Neuronal stem cell (in vitro differentiated cells): ENCODE data around the gene ZSCAN18.

ENCODE experiments used
- DNase-seq: peaks from one replicate; pipeline ENCODE4 v3.0.0-alpha.2; 2013; ENCODE audit warnings: low spot score
- H2AFZ ChIP-seq: one replicate; pipeline ENCODE4 v1.6.1; 2013; ENCODE audit warnings: mild to moderate bottlenecking, low read length, inconsistent platforms
- H2AK5ac ChIP-seq: 2 replicates; pipeline ENCODE4 v1.6.1; 2013; ENCODE audit warnings: low read depth, mild to moderate bottlenecking, inconsistent platforms, low read length, moderate library complexity, mixed read lengths
- H2BK120ac ChIP-seq: 2 replicates; pipeline ENCODE4 v1.6.1; 2013; ENCODE audit warnings: low read depth, mild to moderate bottlenecking, inconsistent platforms, low read length, moderate library complexity, mixed read lengths
- H2BK12ac ChIP-seq: one replicate; pipeline ENCODE4 v1.6.1; 2013; ENCODE audit warnings: low read length, inconsistent platforms
- H2BK15ac ChIP-seq: 2 replicates; pipeline ENCODE4 v1.6.1; 2013; ENCODE audit warnings: mild to moderate bottlenecking, low read length, inconsistent platforms, mixed read lengths
- H2BK5ac ChIP-seq: one replicate; pipeline ENCODE4 v1.6.1; 2013; ENCODE audit warnings: inconsistent platforms, mild to moderate bottlenecking, low read length, moderate library complexity
- H3K14ac ChIP-seq: one replicate; pipeline ENCODE4 v1.6.1; 2013; ENCODE audit warnings: low read length, inconsistent platforms
- H3K18ac ChIP-seq: 2 replicates; pipeline ENCODE4 v1.6.1; 2013; ENCODE audit warnings: low read length, inconsistent platforms
- H3K23ac ChIP-seq: 2 replicates; pipeline ENCODE4 v1.6.1; 2013; ENCODE audit warnings: low read depth, mild to moderate bottlenecking, mixed read lengths, low read length, inconsistent platforms; ENCODE audit not compliant: poor library complexity
- H3K27ac ChIP-seq: replicated peaks from 3 replicates; pipeline ENCODE4 v1.5.1; 2013; ENCODE audit warnings: low read length, inconsistent platforms
- H3K27me3 ChIP-seq, 3 experiments: 2 replicates each; pipeline ENCODE4 v1.6.1; 2013; ENCODE audit warnings: low read length in 3 of 3, mild to moderate bottlenecking in 2 of 3, inconsistent platforms in 1 of 3, low read depth in 1 of 3, mixed read lengths in 1 of 3, moderate library complexity in 1 of 3; ENCODE audit not compliant: control insufficient read depth in 3 of 3, insufficient read depth in 3 of 3
- H3K36me3 ChIP-seq, 2 donors: replicated peaks in 1 of 2; 2 replicates each; pipeline ENCODE4 v1.6.1; 2013; ENCODE audit warnings: low read length in 2 of 2; ENCODE audit not compliant: control insufficient read depth in 2 of 2, insufficient read depth in 2 of 2
- H3K4ac ChIP-seq: 2 replicates; pipeline ENCODE4 v1.6.1; 2013; ENCODE audit warnings: inconsistent platforms, mild to moderate bottlenecking, low read length, moderate library complexity
- H3K4me1 ChIP-seq, 2 donors: 1 replicate in 1 of 2; 2 replicates in 1 of 2; pipeline ENCODE4 v1.6.1; 2013; ENCODE audit warnings: low read length in 2 of 2, low read depth in 1 of 2; ENCODE audit not compliant: control insufficient read depth in 2 of 2, insufficient read depth in 1 of 2
- H3K4me2 ChIP-seq: one replicate; pipeline ENCODE4 v1.6.1; 2013; ENCODE audit warnings: mild to moderate bottlenecking, low read length, inconsistent platforms; ENCODE audit not compliant: insufficient read depth, poor library complexity, severe bottlenecking
- H3K4me3 ChIP-seq, 2 donors: 2 replicates each; pipeline ENCODE4 v1.5.1; 2013; ENCODE audit warnings: low read length in 2 of 2, mild to moderate bottlenecking in 2 of 2, inconsistent platforms in 1 of 2, moderate library complexity in 1 of 2
- H3K79me1 ChIP-seq: one replicate; pipeline ENCODE4 v1.6.1; 2013; ENCODE audit warnings: low read depth, mild to moderate bottlenecking, inconsistent platforms, low read length, moderate library complexity
- H3K9ac ChIP-seq: one replicate; pipeline ENCODE4 v1.6.1; 2013; ENCODE audit warnings: mild to moderate bottlenecking, low read depth, low read length, inconsistent platforms; ENCODE audit not compliant: poor library complexity
- H3K9me3 ChIP-seq, 2 donors: replicated peaks in 1 of 2; 2 replicates each; pipeline versions ENCODE3 to v1.6.1; 2013; ENCODE audit warnings: low read length in 2 of 2, mild to moderate bottlenecking in 2 of 2, inconsistent platforms in 1 of 2, low read depth in 1 of 2, mixed read lengths in 1 of 2, moderate library complexity in 1 of 2; ENCODE audit not compliant: control insufficient read depth in 2 of 2, insufficient read depth in 1 of 2
- H4K8ac ChIP-seq: one replicate; pipeline ENCODE4 v1.6.1; 2013; ENCODE audit warnings: low read depth, mild to moderate bottlenecking, inconsistent platforms, low read length, moderate library complexity
- H4K91ac ChIP-seq: one replicate; pipeline ENCODE4 v1.6.1; 2013; ENCODE audit warnings: low read length, low read depth, mild to moderate bottlenecking, inconsistent platforms; ENCODE audit not compliant: poor library complexity
- WGBS, 2 donors: extraction: QIAGEN DNeasy Blood & Tissue Kit; methylation state at CpG; one replicate each; pipeline ENCODE4 v1.1.7; 2013; ENCODE audit warnings: missing lambda C conversion rate in 2 of 2, mixed read lengths in 1 of 2; ENCODE audit not compliant: insufficient read length in 2 of 2, insufficient replicate concordance in 1 of 2; ENCODE audit errors: extremely low coverage in 2 of 2; 5-methylcytosine and 5-hydroxymethylcytosine counted together

ZSCAN18 gene

DNA sequence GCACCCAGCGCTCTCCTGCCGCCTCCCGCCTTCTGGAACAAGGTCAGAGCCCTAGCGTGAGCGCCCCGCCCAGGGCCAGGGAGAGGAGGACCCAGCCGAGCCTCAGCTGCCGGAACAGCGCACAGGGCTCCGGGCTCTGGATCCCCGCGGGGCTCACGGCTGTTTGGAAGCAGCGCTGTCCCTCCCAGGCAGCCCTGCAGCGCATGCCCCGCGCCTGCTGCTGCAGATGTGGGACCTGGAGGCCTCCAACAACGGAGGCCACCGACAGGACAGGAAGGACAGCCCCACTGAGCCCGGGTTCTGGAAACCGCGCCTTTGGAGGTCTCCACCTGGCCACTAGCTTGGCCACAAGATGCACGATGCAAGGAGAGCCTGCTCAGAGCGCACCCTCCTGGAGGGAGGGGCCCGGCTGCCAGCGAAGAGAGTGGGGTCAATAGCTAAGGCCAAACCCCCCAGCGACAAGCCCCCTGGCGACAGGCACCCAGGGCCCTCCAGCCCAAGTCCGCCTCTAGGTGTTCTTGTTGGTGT, 12.6 kb downstream of the ZSCAN18 start:
- Histone ChIP-seq H2AFZ (no peak overlapping the region), H2BK12ac (no peak overlapping the region), H2BK15ac (no peak overlapping the region), H3K14ac (no peak overlapping the region), H3K4me2 (no peak overlapping the region), H2BK120ac (no peak overlapping the region), H3K36me3 (peaks cover 57 to 67% of the 10 kb centered on the region in 2 donors), H3K27ac (no peak overlapping the region), H3K23ac (no peak overlapping the region), H3K4ac (no peak overlapping the region), H3K79me1 (peaks cover 6% of the 10 kb centered on the region), H4K8ac (no peak overlapping the region), H3K9me3 (peaks cover 37 to 76% of the 10 kb centered on the region in 2 donors), H3K27me3 (no peaks in the 10 kb centered on the region), H3K4me3 (no peak overlapping the region), H2AK5ac (no peak overlapping the region), H3K4me1 (no peaks in the 10 kb centered on the region), H3K18ac (no peak overlapping the region), H3K9ac (no peak overlapping the region), H4K91ac (no peak overlapping the region), H2BK5ac (no peak overlapping the region)
- WGBS, 2 donors, result no CpG with 5 or more reads among the region's 29 CpGs
- no peak for DNase-seq

DNA sequence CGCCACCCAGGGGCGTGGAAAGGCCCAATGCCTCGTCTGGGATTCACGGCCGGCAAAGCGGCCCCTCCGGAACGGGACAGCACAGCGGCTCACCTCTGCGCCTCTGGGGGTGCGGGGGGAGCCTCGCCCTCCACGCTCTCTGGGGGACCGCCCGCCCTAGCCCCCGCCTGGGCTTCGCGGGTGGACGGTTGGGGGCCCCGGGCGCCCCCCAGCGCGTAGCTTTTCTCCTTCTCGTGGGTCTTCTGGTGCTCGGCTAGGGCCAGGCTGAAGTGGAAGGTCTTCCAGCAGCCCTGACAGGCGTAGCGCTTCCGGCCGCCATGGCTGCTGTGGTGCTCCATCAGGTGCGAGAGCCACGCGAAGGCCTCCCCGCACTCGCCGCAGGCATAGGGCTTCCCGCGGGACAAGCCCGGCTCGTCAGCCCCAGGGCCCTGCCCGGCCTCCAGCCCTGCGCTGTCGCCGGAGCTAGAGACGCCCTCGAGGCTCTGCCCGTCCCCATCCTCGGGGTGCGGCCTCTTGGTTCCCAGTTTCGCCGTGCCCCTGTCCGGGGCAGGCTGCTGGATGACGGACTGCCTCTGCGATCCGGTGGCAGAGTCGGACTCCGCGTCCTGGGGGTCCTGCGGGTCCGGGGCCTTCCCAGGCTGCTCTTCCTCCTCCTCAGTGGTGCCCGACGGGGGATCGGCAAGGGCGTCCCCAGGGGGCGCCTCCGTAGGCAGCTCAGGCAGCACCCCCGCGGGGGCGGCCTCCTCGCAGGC, 13.3 kb downstream of the ZSCAN18 start:
- H3K14ac ChIP-seq, result no peak overlapping the region
- no CpG with 5 or more reads among the region's 69 CpGs for WGBS, 2 donors
- DNase-seq, result no peak
- peak overlapping the region in 1 of 2 donors; percentile 40 for H3K4me3 ChIP-seq
- peaks cover 4% of the 10 kb centered on the region for H3K79me1 ChIP-seq
- no peaks in the 10 kb centered on the region for H3K27me3 ChIP-seq
- no peak overlapping the region for H3K27ac ChIP-seq
- no peak overlapping the region for H2BK5ac ChIP-seq
- peaks cover 39 to 76% of the 10 kb centered on the region in 2 donors for H3K9me3 ChIP-seq
- H3K4me1 ChIP-seq, result no peaks in the 10 kb centered on the region
- H3K23ac ChIP-seq, result no peak overlapping the region
- no peak overlapping the region for H4K8ac ChIP-seq
- no peak overlapping the region for H2AK5ac ChIP-seq
- no peak overlapping the region for H3K18ac ChIP-seq
- no peak overlapping the region for H2BK12ac ChIP-seq
- no peak overlapping the region for H3K4me2 ChIP-seq
- no peak overlapping the region for H3K9ac ChIP-seq
- peaks cover 53 to 60% of the 10 kb centered on the region in 2 donors for H3K36me3 ChIP-seq
- no peak overlapping the region for H2AFZ ChIP-seq
- no peak overlapping the region for H2BK15ac ChIP-seq
- no peak overlapping the region for H4K91ac ChIP-seq
- H2BK120ac ChIP-seq, result no peak overlapping the region
- no peak overlapping the region for H3K4ac ChIP-seq

DNA sequence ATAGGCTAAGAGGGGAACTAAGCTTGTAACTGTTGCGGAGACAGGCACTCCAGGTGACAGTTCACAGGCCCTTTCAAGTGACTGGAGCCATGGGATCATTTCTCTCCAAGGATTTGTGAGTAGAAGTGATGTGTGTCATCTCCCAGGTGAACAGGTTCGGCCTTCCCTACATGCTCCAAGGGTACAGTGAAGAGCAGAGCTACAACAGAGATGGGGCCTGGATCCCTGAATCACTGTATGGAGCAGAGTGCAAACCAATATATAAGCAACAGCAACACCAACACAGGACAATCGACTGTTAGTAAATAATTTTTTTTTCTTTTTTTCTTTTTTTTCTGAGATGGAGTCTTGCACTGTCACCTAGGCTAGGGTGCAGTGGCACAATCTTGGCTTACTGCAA, 15.0 kb downstream of the ZSCAN18 start:
- no peak overlapping the region for H3K27ac ChIP-seq
- no peak overlapping the region for H3K4ac ChIP-seq
- no peak overlapping the region for H4K8ac ChIP-seq
- H3K9me3 ChIP-seq, result peaks cover 35 to 64% of the 10 kb centered on the region in 2 donors
- no peak overlapping the region for H3K14ac ChIP-seq
- H2BK5ac ChIP-seq, result no peak overlapping the region
- no CpG with 5 or more reads among the region's 3 CpGs for WGBS, 2 donors
- DNase-seq, result no peak
- H3K9ac ChIP-seq, result no peak overlapping the region
- H3K79me1 ChIP-seq, result peaks cover 1% of the 10 kb centered on the region
- H3K18ac ChIP-seq, result no peak overlapping the region
- H2AK5ac ChIP-seq, result no peak overlapping the region
- no peak overlapping the region for H2BK15ac ChIP-seq
- no peak overlapping the region for H3K23ac ChIP-seq
- H3K4me3 ChIP-seq, result no peak overlapping the region
- H3K36me3 ChIP-seq, result peaks cover 43 to 47% of the 10 kb centered on the region in 2 donors
- H2BK12ac ChIP-seq, result no peak overlapping the region
- H2AFZ ChIP-seq, result no peak overlapping the region
- H3K27me3 ChIP-seq, result no peaks in the 10 kb centered on the region
- no peak overlapping the region for H2BK120ac ChIP-seq
- no peaks in the 10 kb centered on the region for H3K4me1 ChIP-seq
- no peak overlapping the region for H4K91ac ChIP-seq
- H3K4me2 ChIP-seq, result no peak overlapping the region

DNA sequence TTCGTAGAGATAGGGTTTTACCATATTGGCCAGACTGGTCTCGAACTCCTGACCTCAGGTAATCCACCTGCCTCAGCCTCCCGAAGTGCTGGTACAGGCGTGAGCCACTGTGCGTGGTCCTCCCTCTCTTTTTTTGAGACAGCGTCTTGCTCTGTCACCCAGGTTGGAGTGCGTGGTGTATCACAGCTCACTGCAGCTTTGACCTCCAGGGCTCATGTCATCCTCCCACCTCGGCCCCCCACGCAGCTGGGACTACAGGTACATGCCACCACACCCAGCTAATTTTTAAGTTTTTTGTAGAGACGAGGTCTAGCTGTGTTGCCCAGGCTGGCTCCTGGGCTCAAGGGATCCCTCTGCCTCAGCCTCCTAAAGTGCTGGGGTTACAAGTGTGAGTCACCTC, 18.2 kb downstream of the ZSCAN18 start:
- Histone ChIP-seq H2BK5ac (no peak overlapping the region), H2BK12ac (no peak overlapping the region), H4K8ac (no peak overlapping the region), H3K4me2 (no peak overlapping the region), H4K91ac (no peak overlapping the region), H2BK15ac (no peak overlapping the region), H3K27me3 (no peaks in the 10 kb centered on the region), H3K4ac (no peak overlapping the region), H3K23ac (no peak overlapping the region), H3K36me3 (peaks cover 14 to 15% of the 10 kb centered on the region in 2 donors), H3K79me1 (no peaks in the 10 kb centered on the region), H3K14ac (no peak overlapping the region), H3K27ac (no peak overlapping the region), H3K9ac (no peak overlapping the region), H3K9me3 (peaks cover 23 to 37% of the 10 kb centered on the region in 2 donors), H3K4me1 (no peaks in the 10 kb centered on the region), H3K18ac (no peak overlapping the region), H2AFZ (no peak overlapping the region), H2BK120ac (no peak overlapping the region), H2AK5ac (no peak overlapping the region), H3K4me3 (no peak overlapping the region)
- DNase-seq, result no peak
- WGBS, 2 donors, result no CpG with 5 or more reads among the region's 10 CpGs
